DMS153 treated with DMSO at 0.1 percent for 48 hours (cell line): Measurements from ENCODE around the gene UBL4B.

Experiments
- DNase-seq: peaks from one replicate; lab custom pipeline; 2025; ENCODE audit not compliant: unreplicated experiment; lab: John Stamatoyannopoulos, UW

The UBL4B gene

DNA sequence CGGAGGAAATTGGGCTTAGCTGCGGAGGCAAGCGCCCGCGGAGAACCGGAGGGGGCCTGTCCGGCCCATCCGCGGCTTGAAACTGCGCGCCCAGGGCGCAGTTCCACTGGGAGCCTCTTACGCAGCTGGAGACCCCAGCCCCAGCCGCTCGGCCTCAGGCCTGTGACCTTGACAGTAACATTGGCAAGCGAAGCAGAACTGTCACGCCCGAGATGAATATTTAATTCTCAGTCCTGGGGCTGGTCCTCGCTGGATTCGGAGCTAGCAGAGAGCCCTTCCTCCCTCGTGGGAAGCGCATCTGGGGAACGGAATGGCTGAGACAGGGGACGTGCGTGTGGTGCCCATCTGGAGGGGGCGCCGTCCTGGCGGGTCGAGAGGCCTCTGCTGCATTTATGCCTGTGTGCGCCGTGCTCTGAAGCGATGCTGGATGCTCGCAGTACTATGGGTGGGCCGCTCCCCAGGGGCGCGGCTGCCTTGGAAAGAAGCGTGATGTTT is 39.0 kb downstream of the UBL4B start:
- no peak for DNase-seq

- DNase-seq: no peak
Measured at GRCh38 chr1:110152133-110152785, 40.0 kb downstream of the UBL4B start.

- no peak for DNase-seq
Measured at GRCh38 chr1:110153407-110153950, 41.2 kb downstream of the UBL4B start.

GRCh38 chr1:110155878-110156522 is 43.8 kb downstream of the UBL4B start:
- DNase-seq: no peak

DNA sequence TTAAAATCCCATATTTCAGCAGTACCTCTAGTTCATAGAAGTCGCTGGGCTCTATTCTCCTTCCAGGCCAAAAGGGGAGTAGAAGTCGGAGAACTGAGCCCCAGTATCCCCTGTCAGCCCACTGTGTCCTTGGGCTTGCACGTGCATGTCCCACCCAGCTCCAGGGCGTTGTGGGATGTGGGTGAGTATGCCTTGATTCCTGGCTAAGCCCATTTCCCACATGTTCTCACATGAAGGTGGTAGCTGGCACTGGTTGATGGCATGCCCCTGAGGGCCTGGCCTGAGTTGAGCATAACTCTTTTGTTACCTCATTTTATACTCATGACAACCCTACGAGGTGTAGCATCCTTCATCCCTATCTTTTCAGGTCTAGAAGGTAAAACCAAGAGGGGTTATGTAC is 46.0 kb downstream of the UBL4B start:
- DNase-seq: no peak

DNA sequence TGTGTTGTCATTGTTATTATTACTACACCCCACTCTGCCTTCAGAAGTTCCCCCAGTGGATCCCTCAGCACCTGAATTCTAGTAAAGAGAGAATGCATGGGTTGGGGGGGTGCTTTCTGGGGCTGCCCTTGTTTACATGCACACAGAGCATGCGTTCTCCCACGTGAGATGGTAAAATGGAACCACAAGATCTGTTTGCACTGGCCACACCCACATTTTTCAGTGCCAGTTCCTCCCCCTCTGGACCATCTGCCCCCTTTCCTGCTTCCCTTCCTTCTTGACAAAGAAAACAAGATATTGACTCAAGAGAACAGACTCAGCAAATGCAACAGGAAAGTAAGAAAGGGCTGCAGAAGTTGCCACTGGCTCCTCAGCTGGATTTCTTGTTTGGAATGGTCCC is 46.9 kb downstream of the UBL4B start:
- no peak for DNase-seq

DNA sequence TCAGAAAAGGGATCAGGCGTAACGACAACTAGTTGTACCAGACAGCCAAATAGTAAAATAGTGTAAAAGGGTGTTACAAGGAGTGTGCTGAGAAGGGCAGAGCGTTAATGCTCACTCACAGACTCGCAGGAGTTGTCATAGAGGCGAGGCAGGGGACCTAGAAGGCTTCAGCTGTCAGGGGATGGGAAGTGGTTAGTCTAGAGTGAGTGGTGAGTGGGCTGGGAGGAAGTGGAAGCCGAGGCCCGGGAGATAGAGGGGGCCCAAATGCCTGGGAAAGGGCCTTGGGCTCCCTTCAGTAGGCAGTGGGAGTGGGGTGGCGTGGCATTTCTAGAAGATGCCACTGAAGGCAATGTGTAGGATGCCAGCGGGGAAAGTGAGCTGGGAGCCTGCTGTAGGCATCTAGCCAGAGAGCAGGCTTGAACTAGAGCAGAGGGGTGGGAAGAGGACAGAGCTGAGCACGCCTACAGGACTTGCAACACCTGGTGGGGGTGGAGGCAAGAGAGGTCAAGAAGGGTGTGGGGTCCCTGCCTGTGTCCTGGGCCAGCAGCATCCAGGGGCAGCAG is 48.4 kb downstream of the UBL4B start:
- no peak for DNase-seq

GRCh38 chr1:110161165-110161564 is 48.9 kb downstream of the UBL4B start:
- no peak for DNase-seq

GRCh38 chr1:110161849-110162248 is 49.6 kb downstream of the UBL4B start:
- no peak for DNase-seq
